ENCODE data around the gene INAFM1.

Gene INAFM1

GRCh38 chr19:47229676-47230053, 45.0 kb upstream of the INAFM1 start:
- DNase-seq: peak; percentile 37
- H3K27me3 ChIP-seq (replicated peaks; ENCODE audit: insufficient read depth, low read length): no peaks in the 10 kb centered on the region
- H3K79me2 ChIP-seq (ENCODE audit: low read length): peaks cover 12% of the 10 kb centered on the region; the same call in 1 of the 2 replicates
- peaks cover 36% of the 10 kb centered on the region for H3K4me1 ChIP-seq (ENCODE audit: low read length)
- peak overlapping the region; percentile 22; the same call in 1 of the 2 replicates for H3K27ac ChIP-seq (ENCODE audit: low read length)
- H3K9me2 ChIP-seq (replicated peaks; ENCODE audit: insufficient read depth, low read length): no peaks in the 10 kb centered on the region
- no peak for TF ChIP-seq CTCF (IDR thresholded peaks at IDR 0.05; ENCODE audit: low read length)
- TF ChIP-seq EZH2phosphoT487 (IDR thresholded peaks at IDR 0.05; ENCODE audit: low read length): no peak
- TF ChIP-seq EZH2 (optimal IDR thresholded peaks at IDR 0.05; ENCODE audit: low read depth, low read length): no peak
- H3F3A ChIP-seq (ENCODE audit: insufficient read depth, low read length): peaks cover 47% of the 10 kb centered on the region
- H3K9ac ChIP-seq (ENCODE audit: low read length): peak overlapping the region; percentile 71
- H2AFZ ChIP-seq (ENCODE audit: low read length): peak overlapping the region; percentile 5; the same call in 1 of the 2 replicates
- H3K4me2 ChIP-seq (ENCODE audit: low read depth, low read length): peak overlapping the region; percentile 98
- H4K20me1 ChIP-seq (ENCODE audit: insufficient read depth, low read length): no peaks in the 10 kb centered on the region
- H3K36me3 ChIP-seq (replicated peaks; ENCODE audit: insufficient read depth, low read length): no peaks in the 10 kb centered on the region
- H3K9me3 ChIP-seq (replicated peaks; ENCODE audit: insufficient read depth, low read length): no peaks in the 10 kb centered on the region
- peak overlapping the region; percentile 83 for H3K4me3 ChIP-seq (ENCODE audit: low read length)

- peak; percentile 68 for DNase-seq
- Histone ChIP-seq H3K79me2 (ENCODE audit: low read length) (peaks cover 10% of the 10 kb centered on the region; the same call in 1 of the 2 replicates), H3K9me2 (replicated peaks; ENCODE audit: insufficient read depth, low read length) (no peaks in the 10 kb centered on the region), H2AFZ (ENCODE audit: low read length) (peak overlapping the region; percentile 70), H4K20me1 (ENCODE audit: insufficient read depth, low read length) (no peaks in the 10 kb centered on the region), H3K9me3 (replicated peaks; ENCODE audit: insufficient read depth, low read length) (no peaks in the 10 kb centered on the region), H3K36me3 (replicated peaks; ENCODE audit: insufficient read depth, low read length) (no peaks in the 10 kb centered on the region), H3K4me3 (ENCODE audit: low read length) (peak overlapping the region; percentile 96), H3K27ac (ENCODE audit: low read length) (peak overlapping the region; percentile 66; the same call in 1 of the 2 replicates), H3K4me1 (ENCODE audit: low read length) (peaks cover 36% of the 10 kb centered on the region), H3K27me3 (replicated peaks; ENCODE audit: insufficient read depth, low read length) (no peaks in the 10 kb centered on the region), H3F3A (ENCODE audit: insufficient read depth, low read length) (peaks cover 47% of the 10 kb centered on the region), H3K4me2 (ENCODE audit: low read depth, low read length) (peak overlapping the region; percentile 98), H3K9ac (ENCODE audit: low read length) (peak overlapping the region; percentile 83)
- TF ChIP-seq CTCF (IDR thresholded peaks at IDR 0.05; ENCODE audit: low read length): peak; percentile 58
- no peak for TF ChIP-seq EZH2phosphoT487 (IDR thresholded peaks at IDR 0.05; ENCODE audit: low read length)
Observed at GRCh38 chr19:47230054-47230920, 44.4 kb upstream of the INAFM1 start.

- Histone ChIP-seq H3K4me1 (ENCODE audit: low read length) (peaks cover 31% of the 10 kb centered on the region), H3K9me2 (replicated peaks; ENCODE audit: insufficient read depth, low read length) (no peaks in the 10 kb centered on the region), H3K9ac (ENCODE audit: low read length) (peak within 1 kb of the TSS; percentile 83), H2AFZ (ENCODE audit: low read length) (peak within 1 kb of the TSS; percentile 78), H3K79me2 (ENCODE audit: low read length) (peaks cover 8% of the 10 kb centered on the region; the same call in 1 of the 2 replicates), H3K4me3 (ENCODE audit: low read length) (peak within 1 kb of the TSS; percentile 96), H3K36me3 (replicated peaks; ENCODE audit: insufficient read depth, low read length) (no peaks in the 10 kb centered on the region), H3F3A (ENCODE audit: insufficient read depth, low read length) (peaks cover 47% of the 10 kb centered on the region), H3K9me3 (replicated peaks; ENCODE audit: insufficient read depth, low read length) (no peaks in the 10 kb centered on the region), H4K20me1 (ENCODE audit: insufficient read depth, low read length) (no peaks in the 10 kb centered on the region), H3K27me3 (replicated peaks; ENCODE audit: insufficient read depth, low read length) (no peaks in the 10 kb centered on the region), H3K27ac (ENCODE audit: low read length) (peak within 1 kb of the TSS; percentile 66; the same call in 1 of the 2 replicates), H3K4me2 (ENCODE audit: low read depth, low read length) (peak within 1 kb of the TSS; percentile 98)
- DNase-seq: no peak
- TF ChIP-seq EZH2 (optimal IDR thresholded peaks at IDR 0.05; ENCODE audit: low read depth, low read length) (no peak), EZH2phosphoT487 (IDR thresholded peaks at IDR 0.05; ENCODE audit: low read length) (no peak), CTCF (IDR thresholded peaks at IDR 0.05; ENCODE audit: low read length) (no peak)
Observed at GRCh38 chr19:47230921-47231214, 43.8 kb upstream of the INAFM1 start, which contains the start of gene BBC3. Gene BBC3, minus strand, starts transcription at chr19:47231199. Its CDS starts 2,768 bp downstream, at chr19:47228431.

All from MM.1S (cell line).